ENCODE data around the gene PLCL1.

Gene PLCL1

GRCh38 chr2:197992482-197993133, 188.2 kb downstream of the PLCL1 start:
- no peak for TF ChIP-seq CTCF (IDR thresholded peaks at IDR 0.05; ENCODE audit: borderline replicate concordance, insufficient read depth, low read depth, low read length)
- no peak overlapping the region for H3K4me3 ChIP-seq (ENCODE audit: low read depth, low read length)

- H3K4me3 ChIP-seq (ENCODE audit: low read depth, low read length): no peak overlapping the region
- no peak for TF ChIP-seq CTCF (IDR thresholded peaks at IDR 0.05; ENCODE audit: borderline replicate concordance, insufficient read depth, low read depth, low read length)
These were observed 189.0 kb downstream of the PLCL1 start for GRCh38 chr2:197993363-197993762.

- no peak for TF ChIP-seq CTCF (IDR thresholded peaks at IDR 0.05; ENCODE audit: borderline replicate concordance, insufficient read depth, low read depth, low read length)
- no peak overlapping the region for H3K4me3 ChIP-seq (ENCODE audit: low read depth, low read length)
These were observed 189.4 kb downstream of the PLCL1 start for GRCh38 chr2:197993830-197994229.

GRCh38 chr2:197994751-197995150, 190.4 kb downstream of the PLCL1 start:
- TF ChIP-seq CTCF (IDR thresholded peaks at IDR 0.05; ENCODE audit: borderline replicate concordance, insufficient read depth, low read depth, low read length): no peak
- H3K4me3 ChIP-seq (ENCODE audit: low read depth, low read length): no peak overlapping the region

- no peak overlapping the region for H3K4me3 ChIP-seq (ENCODE audit: low read depth, low read length)
- no peak for TF ChIP-seq CTCF (IDR thresholded peaks at IDR 0.05; ENCODE audit: borderline replicate concordance, insufficient read depth, low read depth, low read length)
These were observed 192.2 kb downstream of the PLCL1 start for GRCh38 chr2:197996583-197996982.

- TF ChIP-seq CTCF (IDR thresholded peaks at IDR 0.05; ENCODE audit: borderline replicate concordance, insufficient read depth, low read depth, low read length): no peak
- no peak overlapping the region for H3K4me3 ChIP-seq (ENCODE audit: low read depth, low read length)
These were observed 192.7 kb downstream of the PLCL1 start for GRCh38 chr2:197997083-197997541.

- no peak for TF ChIP-seq CTCF (IDR thresholded peaks at IDR 0.05; ENCODE audit: borderline replicate concordance, insufficient read depth, low read depth, low read length)
- H3K4me3 ChIP-seq (ENCODE audit: low read depth, low read length): no peak overlapping the region
These were observed 194.3 kb downstream of the PLCL1 start for GRCh38 chr2:197998702-197999101.
